Testis (tissue), 2 donors: ENCODE data around the gene TOLLIP.

Experiments used
- POLR2A ChIP-seq: fragments of 450-650 bp; IDR thresholded peaks from one replicate; pipeline ENCODE4 v1.6.1; 2017; ENCODE audit warnings: antibody characterized with exemption, mild to moderate bottlenecking, moderate library complexity
- TF ChIP-seq, protein P1 (sequence below), 3 experiments: fragments of 450-650 bp in 2 of 3; fragments of 200-600 bp in 1 of 3; sonication (generic) in 1 of 3; IDR thresholded peaks; one replicate each; pipeline ENCODE4 v1.5.1; 2016 to 2019; ENCODE audit warnings: antibody characterized with exemption in 3 of 3, mild to moderate bottlenecking in 2 of 3, moderate library complexity in 1 of 3

DNA sequence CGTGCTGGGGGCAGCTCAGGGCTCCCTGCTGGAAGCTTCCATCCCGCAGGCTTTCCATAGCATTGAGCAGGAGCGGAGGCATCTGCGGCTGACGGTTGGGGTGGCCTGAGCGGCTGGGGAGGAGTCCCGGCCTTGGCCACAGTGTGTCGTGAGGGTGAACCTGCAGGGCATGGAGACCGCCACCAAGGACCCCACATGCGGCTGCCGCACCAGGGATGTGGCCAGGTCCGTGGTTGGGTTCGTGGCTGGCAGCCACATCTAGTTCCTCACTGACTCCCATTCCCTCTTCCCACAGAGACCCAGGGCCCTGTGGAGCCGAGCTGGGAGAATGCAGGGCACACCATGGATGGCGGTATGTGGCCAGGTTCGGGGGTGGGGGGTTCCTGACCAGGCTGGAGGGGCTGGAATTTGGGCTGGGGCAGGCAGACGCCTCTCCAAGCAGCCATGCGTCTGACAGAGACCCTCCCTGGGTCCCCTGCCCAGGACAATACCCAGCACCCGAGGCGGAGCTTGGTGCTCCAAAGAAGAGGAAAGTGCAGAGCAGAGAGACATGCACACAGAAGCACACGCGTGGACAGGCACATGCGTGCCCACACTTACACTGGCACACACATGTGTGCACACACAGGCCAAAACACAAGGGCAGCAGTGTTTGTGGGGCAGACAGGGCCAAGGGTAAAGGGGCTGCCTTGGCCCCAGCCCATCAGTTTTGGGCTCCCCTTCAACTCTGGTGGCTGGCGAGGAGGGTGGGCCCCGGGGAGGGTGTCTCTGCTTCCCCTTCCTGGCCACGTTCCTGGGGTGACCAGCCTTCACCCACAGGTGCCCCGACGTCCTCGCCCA lies 83.8 kb downstream of the TOLLIP start:
- TF ChIP-seq POLR2A: no peak
- TF ChIP-seq, protein P1, sequence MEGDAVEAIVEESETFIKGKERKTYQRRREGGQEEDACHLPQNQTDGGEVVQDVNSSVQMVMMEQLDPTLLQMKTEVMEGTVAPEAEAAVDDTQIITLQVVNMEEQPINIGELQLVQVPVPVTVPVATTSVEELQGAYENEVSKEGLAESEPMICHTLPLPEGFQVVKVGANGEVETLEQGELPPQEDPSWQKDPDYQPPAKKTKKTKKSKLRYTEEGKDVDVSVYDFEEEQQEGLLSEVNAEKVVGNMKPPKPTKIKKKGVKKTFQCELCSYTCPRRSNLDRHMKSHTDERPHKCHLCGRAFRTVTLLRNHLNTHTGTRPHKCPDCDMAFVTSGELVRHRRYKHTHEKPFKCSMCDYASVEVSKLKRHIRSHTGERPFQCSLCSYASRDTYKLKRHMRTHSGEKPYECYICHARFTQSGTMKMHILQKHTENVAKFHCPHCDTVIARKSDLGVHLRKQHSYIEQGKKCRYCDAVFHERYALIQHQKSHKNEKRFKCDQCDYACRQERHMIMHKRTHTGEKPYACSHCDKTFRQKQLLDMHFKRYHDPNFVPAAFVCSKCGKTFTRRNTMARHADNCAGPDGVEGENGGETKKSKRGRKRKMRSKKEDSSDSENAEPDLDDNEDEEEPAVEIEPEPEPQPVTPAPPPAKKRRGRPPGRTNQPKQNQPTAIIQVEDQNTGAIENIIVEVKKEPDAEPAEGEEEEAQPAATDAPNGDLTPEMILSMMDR (IDR thresholded peaks at IDR 0.05): no peak
